ENCODE measurements around the gene KCNJ16.

Gene KCNJ16

GRCh38 chr17:70070305-70071027 lies 4.6 kb upstream of the KCNJ16 start:
- DNase-seq (ENCODE audit: low read depth in 2 of 2, low spot score in 1 of 2): no peak

- DNase-seq (ENCODE audit: low read depth in 2 of 2, low spot score in 1 of 2): no peak
These were observed 3.9 kb upstream of the KCNJ16 start for GRCh38 chr17:70071127-70071526.

GRCh38 chr17:70071620-70072019 lies 3.4 kb upstream of the KCNJ16 start:
- no peak for DNase-seq (ENCODE audit: low read depth in 2 of 2, low spot score in 1 of 2)

- no peak for DNase-seq (ENCODE audit: low read depth in 2 of 2, low spot score in 1 of 2)
These were observed 2.3 kb upstream of the KCNJ16 start for GRCh38 chr17:70072546-70073309.

- no peak for DNase-seq (ENCODE audit: low read depth in 2 of 2, low spot score in 1 of 2)
These were observed 1.7 kb upstream of the KCNJ16 start for GRCh38 chr17:70073310-70073709.

GRCh38 chr17:70073799-70074198 lies 1.2 kb upstream of the KCNJ16 start:
- DNase-seq (ENCODE audit: low read depth in 2 of 2, low spot score in 1 of 2): no peak

- no peak for DNase-seq (ENCODE audit: low read depth in 2 of 2, low spot score in 1 of 2)
These were observed 692 bp upstream of the KCNJ16 start for GRCh38 chr17:70074236-70074830.

- no peak for DNase-seq (ENCODE audit: low read depth in 2 of 2, low spot score in 1 of 2)
These were observed 1.2 kb downstream of the KCNJ16 start for GRCh38 chr17:70076189-70076588.

- DNase-seq (ENCODE audit: low read depth in 2 of 2, low spot score in 1 of 2): no peak
These were observed 1.8 kb downstream of the KCNJ16 start for GRCh38 chr17:70076831-70077230.

- no peak for DNase-seq (ENCODE audit: low read depth in 2 of 2, low spot score in 1 of 2)
These were observed 3.5 kb downstream of the KCNJ16 start for GRCh38 chr17:70078549-70078948.

GRCh38 chr17:70078994-70079531 lies 4.0 kb downstream of the KCNJ16 start:
- no peak for DNase-seq (ENCODE audit: low read depth in 2 of 2, low spot score in 1 of 2)

- DNase-seq (ENCODE audit: low read depth in 2 of 2, low spot score in 1 of 2): no peak
These were observed 5.7 kb downstream of the KCNJ16 start for GRCh38 chr17:70080541-70081347.

GRCh38 chr17:70081885-70082284 lies 6.9 kb downstream of the KCNJ16 start:
- DNase-seq (ENCODE audit: low read depth in 2 of 2, low spot score in 1 of 2): no peak

GRCh38 chr17:70084476-70084875 lies 9.5 kb downstream of the KCNJ16 start:
- no peak for DNase-seq (ENCODE audit: low read depth in 2 of 2, low spot score in 1 of 2)

- DNase-seq (ENCODE audit: low read depth in 2 of 2, low spot score in 1 of 2): no peak
These were observed 11.5 kb downstream of the KCNJ16 start for GRCh38 chr17:70086516-70086915.

GRCh38 chr17:70089513-70090148 lies 14.6 kb downstream of the KCNJ16 start:
- no peak for DNase-seq (ENCODE audit: low read depth in 2 of 2, low spot score in 1 of 2)

- DNase-seq (ENCODE audit: low read depth in 2 of 2, low spot score in 1 of 2): no peak
These were observed 16.1 kb downstream of the KCNJ16 start for GRCh38 chr17:70091005-70091568.

- no peak for DNase-seq (ENCODE audit: low read depth in 2 of 2, low spot score in 1 of 2)
These were observed 16.7 kb downstream of the KCNJ16 start for GRCh38 chr17:70091696-70092095.

- DNase-seq (ENCODE audit: low read depth in 2 of 2, low spot score in 1 of 2): no peak
These were observed 18.1 kb downstream of the KCNJ16 start for GRCh38 chr17:70093163-70093562.

- DNase-seq (ENCODE audit: low read depth in 2 of 2, low spot score in 1 of 2): no peak
These were observed 20.4 kb downstream of the KCNJ16 start for GRCh38 chr17:70095455-70095854.

All from stimulated activated CD8-positive, alpha-beta memory T cell treated with anti-CD3 and anti-CD28 coated beads, Interleukin-4, amount 100 ng/mL, for 1 hour (primary cell).